K562 (cell line): Measurements from ENCODE around the gene HEXIM2. TPM values are rescaled to one million over a fixed set of nuclear protein-coding genes. Genes with fewer than 3 reads are reported as not detected.

Source experiments
- CTBP1 ChIP-seq: fragments of 450-650 bp; IDR thresholded peaks from 2 replicates; pipeline ENCODE4 v1.6.1; 2016; ENCODE audit warnings: borderline replicate concordance
- DPF2 ChIP-seq: fragments of 450-650 bp; IDR thresholded peaks from 2 replicates; pipeline ENCODE4 v1.6.1; 2016
- EGR1 ChIP-seq: fragments of 450-650 bp; conservative IDR thresholded peaks from 2 replicates; pipeline ENCODE4 v1.6.1; 2017; ENCODE audit warnings: mild to moderate bottlenecking
- ELF2 ChIP-seq: fragments of 250-450 bp; sonication (Bioruptor Pico); IDR thresholded peaks from 2 replicates; pipeline ENCODE4 v1.5.0; 2021; ENCODE audit warnings: mild to moderate bottlenecking
- EP300 ChIP-seq: IDR thresholded peaks from 2 replicates; pipeline ENCODE4 v1.6.1; 2012; ENCODE audit warnings: low read length, improper control_type of control experiment
- EP400 ChIP-seq: fragments of 450-650 bp; IDR thresholded peaks from 2 replicates; pipeline ENCODE4 v1.6.1; 2017; ENCODE audit warnings: antibody characterized with exemption, mild to moderate bottlenecking, moderate library complexity
- FOSL1 ChIP-seq: fragments of 200-800 bp; sonication (Bioruptor generic); conservative IDR thresholded peaks from 2 replicates; pipeline ENCODE4 v1.6.1; 2016; ENCODE audit warnings: missing genetic modification characterization, missing compliant biosample characterization
- FOXJ2 ChIP-seq: fragments of 200-800 bp; sonication (Bioruptor generic); IDR thresholded peaks from 2 replicates; pipeline ENCODE4 v1.6.1; 2016; ENCODE audit warnings: missing genetic modification characterization, missing compliant biosample characterization
- FOXJ3 ChIP-seq: sonication (generic); formaldehyde crosslinking; IDR thresholded peaks from 2 replicates; pipeline ENCODE4 v1.4.0; 2020; ENCODE audit warnings: mild to moderate bottlenecking, missing genetic modification reagents
- GABPA ChIP-seq: fragments of 200-800 bp; sonication (Bioruptor generic); conservative IDR thresholded peaks from 2 replicates; pipeline ENCODE4 v1.6.1; 2016; ENCODE audit warnings: low read depth, missing genetic modification characterization, missing compliant biosample characterization
- HMG20A ChIP-seq: fragments of 450-650 bp; formaldehyde crosslinking; conservative IDR thresholded peaks from 2 replicates; pipeline ENCODE4 v1.4.0; 2020; ENCODE audit warnings: mild to moderate bottlenecking, mixed read lengths
- KLF1 ChIP-seq: fragments of 450-650 bp; IDR thresholded peaks from 2 replicates; pipeline ENCODE4 v1.6.1; 2016; ENCODE audit warnings: missing genetic modification characterization, missing compliant biosample characterization
- NR2C2 ChIP-seq, 2 experiments: fragments of 200-800 bp in 1 of 2; sonication (Bioruptor generic) in 1 of 2; sonication (generic) in 1 of 2; formaldehyde crosslinking in 1 of 2; IDR thresholded peaks; 2 replicates each; pipeline versions ENCODE4 v1.6.1 to v1.8.0; 2016 to 2022; ENCODE audit warnings: mild to moderate bottlenecking in 1 of 2, missing compliant biosample characterization in 1 of 2, missing genetic modification characterization in 1 of 2, missing genetic modification reagents in 1 of 2
- PTRF ChIP-seq: fragments of 450-650 bp; IDR thresholded peaks from 2 replicates; pipeline ENCODE4 v1.6.1; 2016; ENCODE audit warnings: mild to moderate bottlenecking, missing genetic modification characterization, missing compliant biosample characterization
- SLC30A9 ChIP-seq: fragments of 250-450 bp; sonication (Bioruptor Pico); IDR thresholded peaks from 2 replicates; pipeline ENCODE4 v1.8.0; 2022; ENCODE audit warnings: mild to moderate bottlenecking, moderate library complexity
- THRA ChIP-seq: fragments of 450-650 bp; IDR thresholded peaks from 2 replicates; pipeline ENCODE4 v1.6.1; 2017; ENCODE audit warnings: mild to moderate bottlenecking, moderate library complexity
- ZKSCAN8 ChIP-seq: fragments of 200-800 bp; sonication (Bioruptor generic); IDR thresholded peaks from 2 replicates; pipeline ENCODE4 v1.6.1; 2016; ENCODE audit warnings: missing genetic modification characterization, missing compliant biosample characterization
- ZNF764 ChIP-seq: fragments of 250-450 bp; sonication (Bioruptor Pico); IDR thresholded peaks from 2 replicates; pipeline ENCODE4 v1.4.0; 2020; ENCODE audit warnings: low read depth, mild to moderate bottlenecking, moderate library complexity
- polyA plus RNA-seq, 8 experiments: library from polyadenylated mRNA; depleted of rRNA in 4 of 8; stranded (reverse) in 5 of 8; unstranded in 3 of 8; fragments of >200 nt; fragmentation: Nextera tagmentation in 2 of 8; fragmentation: Illumina TruSeq in 1 of 8; extraction: Ambion mirVana in 2 of 8; extraction: Trizol in 1 of 8; gene quantifications; 2 replicates each; pipeline versions ENCODE4 v1.2.1 to v1.2.3, GENCODE V29; 2011 to 2014; ENCODE audit warnings: inconsistent platforms in 1 of 8, missing spikeins in 1 of 8
- total RNA-seq, 7 experiments: library from RNA; depleted of rRNA in 6 of 7; stranded (reverse); fragments of >200 nt in 6 of 7; fragmentation: Illumina TruSeq in 2 of 7; extraction: Trizol in 2 of 7; gene quantifications; 2 replicates each; pipeline versions ENCODE4 v1.2.1 to v1.2.3, GENCODE V29; 2011 to 2021; ENCODE audit warnings: low replicate concordance in 1 of 7
- TF ChIP-seq, protein P1 (sequence below): sonication (generic); formaldehyde crosslinking; IDR thresholded peaks from 2 replicates; pipeline ENCODE4 v1.8.1; 2022; ENCODE audit warnings: missing genetic modification reagents
- TF ChIP-seq, protein P2 (sequence below): fragments of 450-650 bp; formaldehyde crosslinking; IDR thresholded peaks from 2 replicates; pipeline ENCODE4 v1.4.0; 2020; ENCODE audit warnings: mild to moderate bottlenecking, moderate library complexity
- TF ChIP-seq, protein P3 (sequence below): fragments of 450-650 bp; IDR thresholded peaks from 2 replicates; pipeline ENCODE4 v1.6.1; 2016

The HEXIM2 gene
- total and polyA plus RNA-seq, 9 of the 15 experiments (the other 6 are each of a cell fraction or from before 2014, with no cell fraction given): 0.69 to 3.4 (median 1.1) TPM; not detected in 2

- TF ChIP-seq THRA: no peak
- no peak for TF ChIP-seq FOXJ3 (CRISPR knock-in tag)
- peak; percentile 78; the same call in 1 of the 2 replicates for TF ChIP-seq DPF2
- 0 out of 2 replicates have a peak, but pooled peaks have one; percentile 42 for TF ChIP-seq ZKSCAN8 (CRISPR knock-in tag)
- TF ChIP-seq EP400: peak; percentile 60
- no peak for TF ChIP-seq HMG20A
- TF ChIP-seq NR2C2 (CRISPR knock-in tag; IDR thresholded peaks at IDR 0.05): no peak
- TF ChIP-seq NR2C2 (tag; IDR thresholded peaks at IDR 0.05): peak; percentile 60; the same call in 1 of the 2 replicates
- TF ChIP-seq GABPA (tag): peak; percentile 67
- 0 out of 2 replicates have a peak, but pooled peaks have one; percentile 41 for TF ChIP-seq FOXJ2 (tag)
- no peak for TF ChIP-seq SLC30A9 (CRISPR knock-in tag)
- TF ChIP-seq KLF1 (tag): peak; percentile 74; the same call in 1 of the 2 replicates
- TF ChIP-seq, protein P1, sequence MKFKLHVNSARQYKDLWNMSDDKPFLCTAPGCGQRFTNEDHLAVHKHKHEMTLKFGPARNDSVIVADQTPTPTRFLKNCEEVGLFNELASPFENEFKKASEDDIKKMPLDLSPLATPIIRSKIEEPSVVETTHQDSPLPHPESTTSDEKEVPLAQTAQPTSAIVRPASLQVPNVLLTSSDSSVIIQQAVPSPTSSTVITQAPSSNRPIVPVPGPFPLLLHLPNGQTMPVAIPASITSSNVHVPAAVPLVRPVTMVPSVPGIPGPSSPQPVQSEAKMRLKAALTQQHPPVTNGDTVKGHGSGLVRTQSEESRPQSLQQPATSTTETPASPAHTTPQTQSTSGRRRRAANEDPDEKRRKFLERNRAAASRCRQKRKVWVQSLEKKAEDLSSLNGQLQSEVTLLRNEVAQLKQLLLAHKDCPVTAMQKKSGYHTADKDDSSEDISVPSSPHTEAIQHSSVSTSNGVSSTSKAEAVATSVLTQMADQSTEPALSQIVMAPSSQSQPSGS: no peak
- TF ChIP-seq PTRF (tag): 0 out of 2 replicates have a peak, but pooled peaks have one; percentile 15
- TF ChIP-seq ZNF764 (CRISPR knock-in tag): no peak
- TF ChIP-seq, protein P2, sequence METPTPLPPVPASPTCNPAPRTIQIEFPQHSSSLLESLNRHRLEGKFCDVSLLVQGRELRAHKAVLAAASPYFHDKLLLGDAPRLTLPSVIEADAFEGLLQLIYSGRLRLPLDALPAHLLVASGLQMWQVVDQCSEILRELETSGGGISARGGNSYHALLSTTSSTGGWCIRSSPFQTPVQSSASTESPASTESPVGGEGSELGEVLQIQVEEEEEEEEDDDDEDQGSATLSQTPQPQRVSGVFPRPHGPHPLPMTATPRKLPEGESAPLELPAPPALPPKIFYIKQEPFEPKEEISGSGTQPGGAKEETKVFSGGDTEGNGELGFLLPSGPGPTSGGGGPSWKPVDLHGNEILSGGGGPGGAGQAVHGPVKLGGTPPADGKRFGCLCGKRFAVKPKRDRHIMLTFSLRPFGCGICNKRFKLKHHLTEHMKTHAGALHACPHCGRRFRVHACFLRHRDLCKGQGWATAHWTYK: peak; percentile 91; the same call in 1 of the 2 replicates
- no peak for TF ChIP-seq EGR1
- peak; percentile 68 for TF ChIP-seq ELF2
- peak; percentile 74 for TF ChIP-seq FOSL1 (tag)
- peak; percentile 49; the same call in 1 of the 2 replicates for TF ChIP-seq CTBP1
- TF ChIP-seq EP300: peak; percentile 39; the same call in 1 of the 2 replicates
- TF ChIP-seq, protein P3, sequence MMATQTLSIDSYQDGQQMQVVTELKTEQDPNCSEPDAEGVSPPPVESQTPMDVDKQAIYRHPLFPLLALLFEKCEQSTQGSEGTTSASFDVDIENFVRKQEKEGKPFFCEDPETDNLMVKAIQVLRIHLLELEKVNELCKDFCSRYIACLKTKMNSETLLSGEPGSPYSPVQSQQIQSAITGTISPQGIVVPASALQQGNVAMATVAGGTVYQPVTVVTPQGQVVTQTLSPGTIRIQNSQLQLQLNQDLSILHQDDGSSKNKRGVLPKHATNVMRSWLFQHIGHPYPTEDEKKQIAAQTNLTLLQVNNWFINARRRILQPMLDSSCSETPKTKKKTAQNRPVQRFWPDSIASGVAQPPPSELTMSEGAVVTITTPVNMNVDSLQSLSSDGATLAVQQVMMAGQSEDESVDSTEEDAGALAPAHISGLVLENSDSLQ: peak; percentile 0; the same call in 1 of the 2 replicates
Measured at GRCh38 chr17:45146890-45147580, 14.6 kb upstream of the HEXIM2 start (continued).
